VCaP (cell line): ENCODE data around the gene KRTAP10-4.
"Not testable (repeated sequence)": the region's sequence is repeated elsewhere in the genome, so short reads cannot be mapped to it uniquely, and the experiment has no call there.

ENCODE experiments used
- H3K27ac ChIP-seq: fragments of 450-650 bp; 2 replicates; pipeline ENCODE4 v1.5.1; 2017
- TF ChIP-seq, protein P1 (sequence below): fragments of 450-650 bp; conservative IDR thresholded peaks from 2 replicates; pipeline ENCODE4 v1.5.1; 2017; ENCODE audit warnings: mild to moderate bottlenecking, moderate library complexity

KRTAP10-4 gene

GRCh38 chr21:44589094-44589493, 15.6 kb downstream of the KRTAP10-4 start:
- H3K27ac ChIP-seq: no peak overlapping the region
- TF ChIP-seq, protein P1, sequence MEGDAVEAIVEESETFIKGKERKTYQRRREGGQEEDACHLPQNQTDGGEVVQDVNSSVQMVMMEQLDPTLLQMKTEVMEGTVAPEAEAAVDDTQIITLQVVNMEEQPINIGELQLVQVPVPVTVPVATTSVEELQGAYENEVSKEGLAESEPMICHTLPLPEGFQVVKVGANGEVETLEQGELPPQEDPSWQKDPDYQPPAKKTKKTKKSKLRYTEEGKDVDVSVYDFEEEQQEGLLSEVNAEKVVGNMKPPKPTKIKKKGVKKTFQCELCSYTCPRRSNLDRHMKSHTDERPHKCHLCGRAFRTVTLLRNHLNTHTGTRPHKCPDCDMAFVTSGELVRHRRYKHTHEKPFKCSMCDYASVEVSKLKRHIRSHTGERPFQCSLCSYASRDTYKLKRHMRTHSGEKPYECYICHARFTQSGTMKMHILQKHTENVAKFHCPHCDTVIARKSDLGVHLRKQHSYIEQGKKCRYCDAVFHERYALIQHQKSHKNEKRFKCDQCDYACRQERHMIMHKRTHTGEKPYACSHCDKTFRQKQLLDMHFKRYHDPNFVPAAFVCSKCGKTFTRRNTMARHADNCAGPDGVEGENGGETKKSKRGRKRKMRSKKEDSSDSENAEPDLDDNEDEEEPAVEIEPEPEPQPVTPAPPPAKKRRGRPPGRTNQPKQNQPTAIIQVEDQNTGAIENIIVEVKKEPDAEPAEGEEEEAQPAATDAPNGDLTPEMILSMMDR: no peak

DNA sequence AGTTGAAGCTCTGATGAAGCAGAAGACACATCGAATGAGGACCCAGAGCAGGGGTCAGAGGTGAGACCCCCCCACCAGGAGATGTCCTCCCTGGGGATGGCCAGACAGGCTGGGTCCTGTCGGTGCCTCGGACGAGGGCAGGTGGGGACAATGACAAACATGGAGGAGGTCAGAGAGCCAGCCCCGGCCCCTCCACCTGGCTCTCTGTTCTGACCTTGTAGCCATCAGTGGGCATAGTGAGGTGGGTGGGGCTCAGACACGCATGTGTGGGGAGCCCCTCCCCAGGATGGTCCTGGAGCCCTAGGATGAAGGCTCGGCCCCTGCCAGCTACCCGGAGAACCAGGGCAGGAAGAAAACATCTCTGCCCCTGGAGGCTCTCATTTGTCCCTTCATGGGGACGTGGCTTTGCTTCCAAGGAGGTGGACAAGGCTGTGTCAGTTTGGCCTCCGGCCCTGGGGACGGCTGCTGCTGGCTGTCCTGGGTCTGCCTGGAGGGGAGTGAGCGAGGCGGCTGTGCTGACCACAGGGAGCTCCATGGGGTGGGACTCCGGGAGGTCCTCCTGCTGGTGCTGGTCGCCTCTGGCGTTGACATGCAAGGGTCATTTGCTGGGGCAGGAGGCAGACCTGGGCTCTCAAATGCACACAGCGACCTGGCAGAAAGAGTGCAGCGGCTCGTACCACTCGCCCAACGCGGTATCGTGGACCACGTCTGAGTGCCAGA, 16.2 kb downstream of the KRTAP10-4 start:
- H3K27ac ChIP-seq: no peak overlapping the region
- TF ChIP-seq, protein P1: no peak

GRCh38 chr21:44590311-44590721, 16.8 kb downstream of the KRTAP10-4 start:
- TF ChIP-seq, protein P1: no peak

GRCh38 chr21:44590897-44591800, 17.6 kb downstream of the KRTAP10-4 start:
- not testable (repeated sequence) for H3K27ac ChIP-seq

More at GRCh38 chr21:44590311-44590721, 16.8 kb downstream of the KRTAP10-4 start:
- no peak overlapping the region for H3K27ac ChIP-seq

- H3K27ac ChIP-seq: not testable (repeated sequence)
These were observed 18.2 kb downstream of the KRTAP10-4 start for GRCh38 chr21:44591801-44592130.

GRCh38 chr21:44592446-44593311, 19.1 kb downstream of the KRTAP10-4 start, which contains the start of gene KRTAP10-6:
TSS of gene KRTAP10-6 (minus strand) at chr21:44592505. CDS start at chr21:44592484, 21 bp downstream.
- TF ChIP-seq, protein P1: no peak
- H3K27ac ChIP-seq: no peak within 1 kb of the TSS

DNA sequence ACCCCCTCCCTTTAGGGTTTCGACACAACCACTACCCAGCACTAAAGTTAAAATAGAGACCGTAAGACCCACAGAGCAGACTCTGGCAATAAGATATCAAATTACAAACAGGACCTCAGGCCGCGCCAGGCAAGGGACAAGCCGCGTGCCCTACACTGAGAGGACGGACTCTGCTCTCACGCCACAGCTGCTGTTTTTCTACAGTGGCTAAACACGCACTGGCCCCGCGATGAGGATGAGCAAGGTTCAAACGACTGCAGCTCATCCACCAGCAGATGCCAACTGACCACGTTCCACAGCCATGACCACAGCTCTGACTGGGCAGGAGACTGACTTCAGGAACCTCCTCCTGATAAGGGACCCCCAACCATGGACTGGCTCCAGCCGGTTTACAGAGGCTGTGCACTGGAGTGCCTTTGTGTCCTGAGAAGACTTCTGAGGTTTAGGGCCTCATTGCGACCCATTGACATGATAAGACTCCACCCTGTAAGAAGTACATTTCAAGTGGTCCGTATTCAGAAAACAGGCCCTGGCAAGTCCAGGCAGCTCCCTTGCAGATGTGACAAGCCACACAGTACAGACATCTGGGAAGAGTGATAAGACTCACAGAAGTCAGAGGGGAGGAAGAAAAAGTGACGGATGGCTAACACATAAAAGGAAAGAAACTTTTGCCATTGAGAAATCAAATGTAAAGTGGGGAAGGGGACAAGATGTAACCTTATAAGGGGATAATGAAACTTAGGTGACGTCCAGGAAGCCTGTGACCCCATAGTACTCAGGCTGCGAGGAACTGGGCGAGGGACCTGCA, 20.3 kb downstream of the KRTAP10-4 start:
- TF ChIP-seq, protein P1: no peak
- no peak overlapping the region for H3K27ac ChIP-seq
